Measurements from ENCODE around the gene CPA4.

- TF ChIP-seq POLR2A (IDR thresholded peaks at IDR 0.05; ENCODE audit: extremely low read depth, insufficient read length) (no peak), CTCF (IDR thresholded peaks at IDR 0.05; ENCODE audit: low read depth, low read length) (no peak), MYC (IDR thresholded peaks at IDR 0.05; ENCODE audit: low read depth, low read length) (no peak)
- TF ChIP-seq, protein P1, sequence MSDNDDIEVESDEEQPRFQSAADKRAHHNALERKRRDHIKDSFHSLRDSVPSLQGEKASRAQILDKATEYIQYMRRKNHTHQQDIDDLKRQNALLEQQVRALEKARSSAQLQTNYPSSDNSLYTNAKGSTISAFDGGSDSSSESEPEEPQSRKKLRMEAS (IDR thresholded peaks at IDR 0.05; ENCODE audit: low read depth, low read length): no peak
These were observed 44.5 kb downstream of the CPA4 start for GRCh38 chr7:130337410-130337971.
